H1 (cell line): ENCODE measurements around the gene ADCK1. TPM values are rescaled to one million over a fixed set of nuclear protein-coding genes. Genes with fewer than 3 reads are reported as not detected.

Experiments used
- EP300 ChIP-seq, 2 experiments: IDR thresholded peaks; 1 replicate in 1 of 2; 2 replicates in 1 of 2; pipeline ENCODE4 v1.6.1; 2011 to 2012; ENCODE audit warnings: low read depth in 2 of 2, low read length in 2 of 2, mild to moderate bottlenecking in 2 of 2, borderline replicate concordance in 1 of 2, inconsistent platforms in 1 of 2, moderate library complexity in 1 of 2
- HDAC2 ChIP-seq, 2 experiments: fragments of 300-600 bp in 1 of 2; sonication (generic) in 1 of 2; IDR thresholded peaks; 2 replicates each; pipeline ENCODE4 v1.6.1; 2011 to 2012; ENCODE audit warnings: low read depth in 2 of 2, low read length in 2 of 2, mild to moderate bottlenecking in 2 of 2, moderate library complexity in 2 of 2, borderline replicate concordance in 1 of 2, inconsistent platforms in 1 of 2
- RFX5 ChIP-seq: IDR thresholded peaks from 2 replicates; pipeline ENCODE4 v1.6.1; 2011; ENCODE audit warnings: low read depth, low read length, improper control_type of control experiment, borderline replicate concordance
- SAP30 ChIP-seq: fragments of 300-600 bp; sonication (generic); IDR thresholded peaks from 2 replicates; pipeline ENCODE4 v1.7.1; 2012; ENCODE audit warnings: low read length, moderate library complexity, mild to moderate bottlenecking, inconsistent platforms; ENCODE audit not compliant: insufficient read depth, insufficient replicate concordance
- SUZ12 ChIP-seq: fragments of 200-600 bp; sonication (generic); IDR thresholded peaks from 2 replicates; pipeline ENCODE4 v1.6.1; 2012; ENCODE audit warnings: mild to moderate bottlenecking, inconsistent platforms, low read length, moderate library complexity, mixed read lengths
- TAF1 ChIP-seq: IDR thresholded peaks from 2 replicates; pipeline ENCODE4 v1.6.1; 2011; ENCODE audit warnings: mild to moderate bottlenecking, low read depth, low read length
- polyA plus RNA-seq, 7 experiments: library from polyadenylated mRNA; depleted of rRNA in 3 of 7; stranded (reverse) in 5 of 7; unstranded in 2 of 7; fragments of >200 nt in 5 of 7; fragments of 200-250 nt in 2 of 7; gene quantifications; 1 replicate in 5 of 7; 2 replicates in 1 of 7; 4 replicates in 1 of 7; pipeline versions ENCODE4 v1.2.1 to v1.2.3, GENCODE V29; 2011 to 2013; ENCODE audit warnings: missing spikeins in 2 of 7, mixed read lengths in 2 of 7
- total RNA-seq: library from RNA; stranded (reverse); fragmentation: NEBNext Ultra II Directional; extraction: Animal tissue kit (Norgen Biotek cat#: 25700); gene quantifications from 2 replicates; pipeline ENCODE4 v1.2.1, GENCODE V29; 2021
- TF ChIP-seq, protein P1 (sequence below): fragments of 300-600 bp; sonication (generic); IDR thresholded peaks from 2 replicates; pipeline ENCODE4 v1.7.1; 2012; ENCODE audit warnings: low read length, moderate library complexity, mild to moderate bottlenecking, inconsistent platforms; ENCODE audit not compliant: insufficient replicate concordance
- TF ChIP-seq, protein P2 (sequence below), 3 experiments: IDR thresholded peaks; 1 replicate in 2 of 3; 2 replicates in 1 of 3; pipeline versions ENCODE4 v1.5.1 to v1.6.1; 2011; ENCODE audit warnings: low read length in 3 of 3, mild to moderate bottlenecking in 3 of 3, inconsistent platforms in 2 of 3, low read depth in 1 of 3, moderate library complexity in 1 of 3; ENCODE audit not compliant: insufficient read depth in 1 of 3; ENCODE audit errors: control extremely low read depth in 1 of 3

Gene ADCK1
- total and polyA plus RNA-seq, 2 of the 8 experiments (the other 6 are each of a cell fraction or from before 2014, with no cell fraction given) = 11.0 to 16.8 TPM

DNA sequence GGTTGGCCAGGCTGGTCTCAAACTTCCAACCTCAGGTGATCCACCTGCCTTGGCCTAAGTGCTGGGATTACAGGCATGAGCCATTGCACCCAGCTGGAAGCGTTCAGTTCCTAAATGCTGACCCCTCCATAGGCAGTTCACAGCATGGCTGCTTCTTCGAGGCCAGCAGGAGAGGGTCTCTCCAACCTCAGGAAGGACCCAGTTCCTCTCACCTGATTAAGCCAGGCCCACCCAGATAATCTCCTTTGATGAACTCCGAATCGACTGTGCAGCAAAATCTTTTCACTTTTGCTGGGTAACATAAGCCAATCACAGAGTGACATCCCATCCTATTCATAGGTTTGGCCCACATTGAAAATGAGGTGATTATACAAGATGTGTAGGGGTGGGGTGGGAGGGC is 165.1 kb downstream of the ADCK1 start (continued):
- TF ChIP-seq, protein P1, sequence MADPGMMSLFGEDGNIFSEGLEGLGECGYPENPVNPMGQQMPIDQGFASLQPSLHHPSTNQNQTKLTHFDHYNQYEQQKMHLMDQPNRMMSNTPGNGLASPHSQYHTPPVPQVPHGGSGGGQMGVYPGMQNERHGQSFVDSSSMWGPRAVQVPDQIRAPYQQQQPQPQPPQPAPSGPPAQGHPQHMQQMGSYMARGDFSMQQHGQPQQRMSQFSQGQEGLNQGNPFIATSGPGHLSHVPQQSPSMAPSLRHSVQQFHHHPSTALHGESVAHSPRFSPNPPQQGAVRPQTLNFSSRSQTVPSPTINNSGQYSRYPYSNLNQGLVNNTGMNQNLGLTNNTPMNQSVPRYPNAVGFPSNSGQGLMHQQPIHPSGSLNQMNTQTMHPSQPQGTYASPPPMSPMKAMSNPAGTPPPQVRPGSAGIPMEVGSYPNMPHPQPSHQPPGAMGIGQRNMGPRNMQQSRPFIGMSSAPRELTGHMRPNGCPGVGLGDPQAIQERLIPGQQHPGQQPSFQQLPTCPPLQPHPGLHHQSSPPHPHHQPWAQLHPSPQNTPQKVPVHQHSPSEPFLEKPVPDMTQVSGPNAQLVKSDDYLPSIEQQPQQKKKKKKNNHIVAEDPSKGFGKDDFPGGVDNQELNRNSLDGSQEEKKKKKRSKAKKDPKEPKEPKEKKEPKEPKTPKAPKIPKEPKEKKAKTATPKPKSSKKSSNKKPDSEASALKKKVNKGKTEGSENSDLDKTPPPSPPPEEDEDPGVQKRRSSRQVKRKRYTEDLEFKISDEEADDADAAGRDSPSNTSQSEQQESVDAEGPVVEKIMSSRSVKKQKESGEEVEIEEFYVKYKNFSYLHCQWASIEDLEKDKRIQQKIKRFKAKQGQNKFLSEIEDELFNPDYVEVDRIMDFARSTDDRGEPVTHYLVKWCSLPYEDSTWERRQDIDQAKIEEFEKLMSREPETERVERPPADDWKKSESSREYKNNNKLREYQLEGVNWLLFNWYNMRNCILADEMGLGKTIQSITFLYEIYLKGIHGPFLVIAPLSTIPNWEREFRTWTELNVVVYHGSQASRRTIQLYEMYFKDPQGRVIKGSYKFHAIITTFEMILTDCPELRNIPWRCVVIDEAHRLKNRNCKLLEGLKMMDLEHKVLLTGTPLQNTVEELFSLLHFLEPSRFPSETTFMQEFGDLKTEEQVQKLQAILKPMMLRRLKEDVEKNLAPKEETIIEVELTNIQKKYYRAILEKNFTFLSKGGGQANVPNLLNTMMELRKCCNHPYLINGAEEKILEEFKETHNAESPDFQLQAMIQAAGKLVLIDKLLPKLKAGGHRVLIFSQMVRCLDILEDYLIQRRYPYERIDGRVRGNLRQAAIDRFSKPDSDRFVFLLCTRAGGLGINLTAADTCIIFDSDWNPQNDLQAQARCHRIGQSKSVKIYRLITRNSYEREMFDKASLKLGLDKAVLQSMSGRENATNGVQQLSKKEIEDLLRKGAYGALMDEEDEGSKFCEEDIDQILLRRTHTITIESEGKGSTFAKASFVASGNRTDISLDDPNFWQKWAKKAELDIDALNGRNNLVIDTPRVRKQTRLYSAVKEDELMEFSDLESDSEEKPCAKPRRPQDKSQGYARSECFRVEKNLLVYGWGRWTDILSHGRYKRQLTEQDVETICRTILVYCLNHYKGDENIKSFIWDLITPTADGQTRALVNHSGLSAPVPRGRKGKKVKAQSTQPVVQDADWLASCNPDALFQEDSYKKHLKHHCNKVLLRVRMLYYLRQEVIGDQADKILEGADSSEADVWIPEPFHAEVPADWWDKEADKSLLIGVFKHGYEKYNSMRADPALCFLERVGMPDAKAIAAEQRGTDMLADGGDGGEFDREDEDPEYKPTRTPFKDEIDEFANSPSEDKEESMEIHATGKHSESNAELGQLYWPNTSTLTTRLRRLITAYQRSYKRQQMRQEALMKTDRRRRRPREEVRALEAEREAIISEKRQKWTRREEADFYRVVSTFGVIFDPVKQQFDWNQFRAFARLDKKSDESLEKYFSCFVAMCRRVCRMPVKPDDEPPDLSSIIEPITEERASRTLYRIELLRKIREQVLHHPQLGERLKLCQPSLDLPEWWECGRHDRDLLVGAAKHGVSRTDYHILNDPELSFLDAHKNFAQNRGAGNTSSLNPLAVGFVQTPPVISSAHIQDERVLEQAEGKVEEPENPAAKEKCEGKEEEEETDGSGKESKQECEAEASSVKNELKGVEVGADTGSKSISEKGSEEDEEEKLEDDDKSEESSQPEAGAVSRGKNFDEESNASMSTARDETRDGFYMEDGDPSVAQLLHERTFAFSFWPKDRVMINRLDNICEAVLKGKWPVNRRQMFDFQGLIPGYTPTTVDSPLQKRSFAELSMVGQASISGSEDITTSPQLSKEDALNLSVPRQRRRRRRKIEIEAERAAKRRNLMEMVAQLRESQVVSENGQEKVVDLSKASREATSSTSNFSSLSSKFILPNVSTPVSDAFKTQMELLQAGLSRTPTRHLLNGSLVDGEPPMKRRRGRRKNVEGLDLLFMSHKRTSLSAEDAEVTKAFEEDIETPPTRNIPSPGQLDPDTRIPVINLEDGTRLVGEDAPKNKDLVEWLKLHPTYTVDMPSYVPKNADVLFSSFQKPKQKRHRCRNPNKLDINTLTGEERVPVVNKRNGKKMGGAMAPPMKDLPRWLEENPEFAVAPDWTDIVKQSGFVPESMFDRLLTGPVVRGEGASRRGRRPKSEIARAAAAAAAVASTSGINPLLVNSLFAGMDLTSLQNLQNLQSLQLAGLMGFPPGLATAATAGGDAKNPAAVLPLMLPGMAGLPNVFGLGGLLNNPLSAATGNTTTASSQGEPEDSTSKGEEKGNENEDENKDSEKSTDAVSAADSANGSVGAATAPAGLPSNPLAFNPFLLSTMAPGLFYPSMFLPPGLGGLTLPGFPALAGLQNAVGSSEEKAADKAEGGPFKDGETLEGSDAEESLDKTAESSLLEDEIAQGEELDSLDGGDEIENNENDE = no peak
- TF ChIP-seq EP300 (IDR thresholded peaks at IDR 0.05; ENCODE audit: borderline replicate concordance in 1 of 2, low read depth in 2 of 2, low read length in 2 of 2) (no peak), RFX5 (no peak), SAP30 (no peak), SUZ12 (no peak), TAF1 (no peak), HDAC2 (IDR thresholded peaks at IDR 0.05; ENCODE audit: borderline replicate concordance in 1 of 2, low read depth in 2 of 2, low read length in 2 of 2) (no peak)
- TF ChIP-seq, protein P2, sequence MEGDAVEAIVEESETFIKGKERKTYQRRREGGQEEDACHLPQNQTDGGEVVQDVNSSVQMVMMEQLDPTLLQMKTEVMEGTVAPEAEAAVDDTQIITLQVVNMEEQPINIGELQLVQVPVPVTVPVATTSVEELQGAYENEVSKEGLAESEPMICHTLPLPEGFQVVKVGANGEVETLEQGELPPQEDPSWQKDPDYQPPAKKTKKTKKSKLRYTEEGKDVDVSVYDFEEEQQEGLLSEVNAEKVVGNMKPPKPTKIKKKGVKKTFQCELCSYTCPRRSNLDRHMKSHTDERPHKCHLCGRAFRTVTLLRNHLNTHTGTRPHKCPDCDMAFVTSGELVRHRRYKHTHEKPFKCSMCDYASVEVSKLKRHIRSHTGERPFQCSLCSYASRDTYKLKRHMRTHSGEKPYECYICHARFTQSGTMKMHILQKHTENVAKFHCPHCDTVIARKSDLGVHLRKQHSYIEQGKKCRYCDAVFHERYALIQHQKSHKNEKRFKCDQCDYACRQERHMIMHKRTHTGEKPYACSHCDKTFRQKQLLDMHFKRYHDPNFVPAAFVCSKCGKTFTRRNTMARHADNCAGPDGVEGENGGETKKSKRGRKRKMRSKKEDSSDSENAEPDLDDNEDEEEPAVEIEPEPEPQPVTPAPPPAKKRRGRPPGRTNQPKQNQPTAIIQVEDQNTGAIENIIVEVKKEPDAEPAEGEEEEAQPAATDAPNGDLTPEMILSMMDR (IDR thresholded peaks at IDR 0.05; ENCODE audit: control extremely low read depth in 1 of 3, insufficient read depth in 1 of 3, low read depth in 1 of 3, low read length in 3 of 3) = no peak
